Spleen (tissue), 11 donors: ENCODE results near the gene BLTP2. TPM values are rescaled to one million over a fixed set of nuclear protein-coding genes. Genes with fewer than 3 reads are reported as not detected.

Source experiments
- DNase-seq: peaks from one replicate; pipeline ENCODE4 v3.0.0-alpha.2; 2020
- H3K27ac ChIP-seq, 8 donors: fragments of 200-600 bp; sonication (generic) in 7 of 8; 1 replicate in 4 of 8; 2 replicates in 4 of 8; pipeline versions ENCODE4 v1.5.0 to v1.8.0; 2016 to 2021; ENCODE audit warnings: inconsistent platforms in 4 of 8, mild to moderate bottlenecking in 4 of 8, moderate library complexity in 1 of 8
- H3K27me3 ChIP-seq, 7 donors: fragments of 200-600 bp; sonication (generic) in 6 of 7; replicated peaks in 1 of 7; 1 replicate in 4 of 7; 2 replicates in 3 of 7; pipeline versions ENCODE4 v1.5.0 to v1.8.0; 2016 to 2021; ENCODE audit warnings: inconsistent platforms in 3 of 7, mild to moderate bottlenecking in 1 of 7
- H3K36me3 ChIP-seq, 6 donors: fragments of 200-600 bp; sonication (generic) in 5 of 6; 1 replicate in 4 of 6; 2 replicates in 2 of 6; pipeline versions ENCODE4 v1.5.0 to v1.8.0; 2016 to 2021; ENCODE audit warnings: inconsistent platforms in 2 of 6
- H3K4me1 ChIP-seq, 6 donors: fragments of 200-600 bp; sonication (generic) in 5 of 6; 1 replicate in 3 of 6; 2 replicates in 3 of 6; pipeline versions ENCODE4 v1.5.0 to v1.8.0; 2016 to 2021; ENCODE audit warnings: inconsistent platforms in 3 of 6
- H3K4me3 ChIP-seq, 8 donors: fragments of 200-600 bp; sonication (generic) in 7 of 8; 1 replicate in 4 of 8; 2 replicates in 4 of 8; pipeline versions ENCODE4 v1.5.0 to v1.8.0; 2016 to 2021; ENCODE audit warnings: inconsistent platforms in 4 of 8, mild to moderate bottlenecking in 4 of 8, moderate library complexity in 2 of 8
- H3K9me3 ChIP-seq, 8 donors: fragments of 200-600 bp; sonication (generic) in 7 of 8; 1 replicate in 4 of 8; 2 replicates in 4 of 8; pipeline versions ENCODE4 v1.5.0 to v1.8.0; 2016 to 2021; ENCODE audit warnings: inconsistent platforms in 4 of 8
- CTCF ChIP-seq, 11 experiments: fragments of 200-600 bp in 7 of 11; fragments of 450-650 bp in 4 of 11; sonication (generic) in 4 of 11; IDR thresholded peaks in 8 of 11; conservative IDR thresholded peaks in 3 of 11; 1 replicate in 7 of 11; 2 replicates in 4 of 11; pipeline versions ENCODE4 v1.4.0 to v1.8.0; 2016 to 2021; ENCODE audit warnings: antibody characterized with exemption in 11 of 11, inconsistent platforms in 4 of 11, mild to moderate bottlenecking in 1 of 11
- POLR2A ChIP-seq, 3 donors: fragments of 450-650 bp; IDR thresholded peaks; one replicate each; pipeline ENCODE4 v1.5.1; 2017; ENCODE audit warnings: antibody characterized with exemption in 3 of 3, mild to moderate bottlenecking in 1 of 3
- POLR2AphosphoS5 ChIP-seq, 3 donors: sonication (generic); formaldehyde crosslinking; IDR thresholded peaks; one replicate each; pipeline ENCODE4 v1.5.1; 2017; ENCODE audit warnings: antibody characterized with exemption in 3 of 3
- WGBS, 5 donors: extraction: QIAGEN DNeasy Blood & Tissue Kit in 3 of 5; methylation state at CpG; one replicate each; pipeline versions ENCODE4 v1.1.5 to v1.1.7; 2013 to 2018; 5-methylcytosine and 5-hydroxymethylcytosine counted together
- intact Hi-C: fragments of 100-400 bp; cut with DNase I; formaldehyde crosslinking; loops from one replicate; pipeline ENCODE4 v1.15.0; 2023; ENCODE audit warnings: low total_unique reads
- polyA plus RNA-seq, 3 donors: library from polyadenylated mRNA; stranded (reverse); fragments of 200-250 nt; gene quantifications; one replicate each; pipeline ENCODE4 v1.2.1, GENCODE V29; 2013
- total RNA-seq, 7 donors: library from RNA; depleted of rRNA in 3 of 7; stranded (reverse); fragments of >200 nt in 3 of 7; fragmentation: NEBNext Ultra II Directional in 4 of 7; extraction: Animal tissue kit (Norgen Biotek cat#: 25700) in 4 of 7; gene quantifications; one replicate each; pipeline versions ENCODE4 v1.1.0 to v1.2.1, GENCODE V29; 2016 to 2021
- donor health status: healthy with polysubstance abuse.
- donor health status: DM: no; HTN: no; CAD: no; lungs with moderate emphysema.
- donor health status: DM: no; HTN: no; CAD: no.
- donor health status: Bipolar disorder and iron deficiency.
- donor health status: healthy.
- donor health status: DM: no; HTN: no; CAD: no.
- donor health status: DM: yes; HTN: yes; CAD: no.

BLTP2 gene
- total and polyA plus RNA-seq, 10 donors: 11.8 to 193 (median 146) TPM

GRCh38 chr17:28635506-28635905, 9.5 kb downstream of the BLTP2 start:
- Histone ChIP-seq H3K9me3 (no peaks in the 10 kb centered on the region), H3K4me3 (no peak overlapping the region), H3K4me1 (peaks cover 0 to 14% (median 4%) of the 10 kb centered on the region in 6 donors), H3K36me3 (peaks cover 19 to 100% (median 100%) of the 10 kb centered on the region in 6 donors), H3K27me3 (no peaks in the 10 kb centered on the region), H3K27ac (no peak overlapping the region)
- TF ChIP-seq POLR2A (IDR thresholded peaks at IDR 0.05): no peak
- no peak for TF ChIP-seq CTCF (IDR thresholded peaks at IDR 0.05 in 8 of 11, conservative IDR thresholded peaks at IDR 0.05 in 3 of 11)
- TF ChIP-seq POLR2AphosphoS5 (IDR thresholded peaks at IDR 0.05): no peak
- DNase-seq: no peak
- WGBS, 5 donors: 95 to 100% (median 96%) methylated on average over 1 of the region's 1 CpG
- intact Hi-C loops: no loop called here

GRCh38 chr17:28634206-28634865, 10.6 kb downstream of the BLTP2 start:
- H3K4me3 ChIP-seq: no peak overlapping the region
- 86 to 92% (median 91%) methylated on average over 13 to 14 of the region's 14 CpGs for WGBS, 5 donors
- H3K27me3 ChIP-seq: no peaks in the 10 kb centered on the region
- peaks cover 0 to 13% (median 4%) of the 10 kb centered on the region in 6 donors for H3K4me1 ChIP-seq
- DNase-seq: no peak
- H3K9me3 ChIP-seq: no peaks in the 10 kb centered on the region
- TF ChIP-seq POLR2A (IDR thresholded peaks at IDR 0.05) (no peak), POLR2AphosphoS5 (IDR thresholded peaks at IDR 0.05) (no peak), CTCF (IDR thresholded peaks at IDR 0.05 in 8 of 11, conservative IDR thresholded peaks at IDR 0.05 in 3 of 11) (no peak)
- no peak overlapping the region for H3K27ac ChIP-seq
- peaks cover 19 to 100% (median 100%) of the 10 kb centered on the region in 6 donors for H3K36me3 ChIP-seq
- intact Hi-C loops: no loop called here

GRCh38 chr17:28626818-28627217, 18.1 kb downstream of the BLTP2 start:
- 88 to 95% (median 93%) methylated on average over 4 of the region's 4 CpGs for whole genome bisulfite sequencing, 5 donors
- no peak for DNase-seq
- Histone ChIP-seq H3K36me3 (peaks cover 13 to 100% (median 89%) of the 10 kb centered on the region in 6 donors), H3K4me1 (no peaks in the 10 kb centered on the region), H3K27ac (no peak overlapping the region), H3K27me3 (no peaks in the 10 kb centered on the region), H3K9me3 (no peaks in the 10 kb centered on the region), H3K4me3 (no peak overlapping the region)
- TF ChIP-seq POLR2A (IDR thresholded peaks at IDR 0.05) (no peak), CTCF (IDR thresholded peaks at IDR 0.05 in 8 of 11, conservative IDR thresholded peaks at IDR 0.05 in 3 of 11) (no peak), POLR2AphosphoS5 (IDR thresholded peaks at IDR 0.05) (no peak)
- intact Hi-C loops: no loop called here

- Histone ChIP-seq H3K27ac (no peak overlapping the region), H3K4me1 (no peaks in the 10 kb centered on the region), H3K27me3 (no peaks in the 10 kb centered on the region), H3K36me3 (peaks cover 8 to 100% (median 89%) of the 10 kb centered on the region in 6 donors), H3K9me3 (no peaks in the 10 kb centered on the region), H3K4me3 (no peak overlapping the region)
- intact Hi-C loops: no loop called here
- no peak for DNase-seq
- 83 to 98% (median 86%) methylated on average over 2 of the region's 2 CpGs for WGBS, 5 donors
- no peak for TF ChIP-seq POLR2AphosphoS5 (IDR thresholded peaks at IDR 0.05)
- TF ChIP-seq POLR2A (IDR thresholded peaks at IDR 0.05): no peak
These were observed 20.8 kb downstream of the BLTP2 start for GRCh38 chr17:28624148-28624547.
